ENCODE data around the gene RPS2. TPM values are rescaled to one million over a fixed set of nuclear protein-coding genes. Genes with fewer than 3 reads are reported as not detected.

RPS2 gene
- polyA plus RNA-seq, 1 experiment, result 4,041 TPM

- CTCF ChIA-PET, result no interaction called here
- H3K4me3 ChIP-seq (ENCODE audit: low read depth, low read length), result no peak overlapping the region
- no peak for TF ChIP-seq CTCF (IDR thresholded peaks at IDR 0.05; ENCODE audit: insufficient read depth, low read depth, low read length)
- H3K36me3 ChIP-seq (ENCODE audit: control insufficient read depth, insufficient read depth, low read length), result peaks cover 26% of the 10 kb centered on the region
- DNase-seq (ENCODE audit: low read depth), result no peak
- H3K27me3 ChIP-seq (ENCODE audit: control insufficient read depth, insufficient read depth, low read length), result peaks cover 12% of the 10 kb centered on the region
- POLR2A ChIA-PET, result no interaction called here
Measured at GRCh38 chr16:1980030-1980769, 15.6 kb upstream of the RPS2 start.

- H3K27me3 ChIP-seq (ENCODE audit: control insufficient read depth, insufficient read depth, low read length), result peaks cover 12% of the 10 kb centered on the region
- H3K36me3 ChIP-seq (ENCODE audit: control insufficient read depth, insufficient read depth, low read length), result peaks cover 29% of the 10 kb centered on the region
- ChIA-PET POLR2A (no interaction called here), CTCF (interaction anchor here (1.1 kb wide), 1 partner anchor 161 kb away, joined by 4 read pairs; no protein-coding TSS in a partner anchor)
- no peak for DNase-seq (ENCODE audit: low read depth)
- no peak overlapping the region for H3K4me3 ChIP-seq (ENCODE audit: low read depth, low read length)
- TF ChIP-seq CTCF (IDR thresholded peaks at IDR 0.05; ENCODE audit: insufficient read depth, low read depth, low read length), result no peak
Measured at GRCh38 chr16:1979271-1980029, 14.8 kb upstream of the RPS2 start.

GRCh38 chr16:1978476-1979120 lies 14.0 kb upstream of the RPS2 start:
- POLR2A ChIA-PET, result no interaction called here
- H3K27me3 ChIP-seq (ENCODE audit: control insufficient read depth, insufficient read depth, low read length), result peaks cover 12% of the 10 kb centered on the region
- no peak for DNase-seq (ENCODE audit: low read depth)
- no peak overlapping the region for H3K4me3 ChIP-seq (ENCODE audit: low read depth, low read length)
- no peak for TF ChIP-seq CTCF (IDR thresholded peaks at IDR 0.05; ENCODE audit: insufficient read depth, low read depth, low read length)
- CTCF ChIA-PET, result interaction anchor here (1.1 kb wide), 1 partner anchor 162 kb away, joined by 4 read pairs; no protein-coding TSS in a partner anchor
- peaks cover 32% of the 10 kb centered on the region for H3K36me3 ChIP-seq (ENCODE audit: control insufficient read depth, insufficient read depth, low read length)

GRCh38 chr16:1977875-1978268 lies 13.2 kb upstream of the RPS2 start:
- no peak for DNase-seq (ENCODE audit: low read depth)
- Histone ChIP-seq H3K27me3 (ENCODE audit: control insufficient read depth, insufficient read depth, low read length) (peaks cover 12% of the 10 kb centered on the region), H3K4me3 (ENCODE audit: low read depth, low read length) (no peak overlapping the region), H3K36me3 (ENCODE audit: control insufficient read depth, insufficient read depth, low read length) (peaks cover 32% of the 10 kb centered on the region)
- POLR2A ChIA-PET, result no interaction called here
- TF ChIP-seq CTCF (IDR thresholded peaks at IDR 0.05; ENCODE audit: insufficient read depth, low read depth, low read length), result no peak
- CTCF ChIA-PET, result no interaction called here

Measured in BJ (cell line).